CD4-positive, alpha-beta T cell treated with Interferon alpha-2 for 1 hour (primary cell): ENCODE data around the gene NREP.
A peak's percentile ranks its signal among the peaks of the same experiment; 100 is the strongest.
"Not testable (repeated sequence)": the region's sequence is repeated elsewhere in the genome, so short reads cannot be mapped to it uniquely, and the experiment has no call there.

ENCODE experiments used
- DNase-seq, 2 donors: peaks; one replicate each; pipeline ENCODE4 v3.0.0-alpha.2; 2020 to 2022

NREP gene

DNA sequence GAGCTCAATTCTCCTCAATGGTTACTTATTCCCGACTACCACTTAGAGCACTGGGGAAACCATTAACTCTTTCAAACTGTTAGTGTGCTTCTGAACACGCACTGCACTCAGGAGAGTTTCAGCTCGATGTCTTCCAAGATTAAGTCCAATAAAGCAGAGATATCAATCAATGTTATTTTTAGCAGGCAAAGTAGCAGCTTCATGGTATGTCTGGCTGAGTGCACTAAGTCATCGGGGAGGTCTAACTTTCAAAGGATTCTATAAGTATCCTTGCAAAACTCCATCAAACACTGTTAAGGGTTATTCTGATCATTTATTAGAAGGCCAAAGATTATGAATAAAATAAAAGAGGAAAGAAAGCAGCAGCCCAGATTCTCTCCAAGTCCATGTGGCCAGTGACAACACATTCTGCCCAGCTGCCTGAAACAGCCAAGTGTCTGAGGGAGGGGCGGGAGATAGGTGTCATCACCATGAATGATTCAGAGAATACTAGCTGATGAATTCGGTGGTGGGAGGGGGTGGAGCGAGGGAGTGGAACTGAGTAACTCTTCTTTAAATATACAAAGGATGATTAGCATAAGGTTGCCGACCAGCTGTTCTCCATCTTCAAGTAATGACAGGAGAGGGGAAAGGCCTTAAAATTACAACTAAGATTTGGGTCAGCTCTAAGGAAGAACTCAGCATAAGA, 21.3 kb downstream of the NREP start:
- DNase-seq, result no peak

DNA sequence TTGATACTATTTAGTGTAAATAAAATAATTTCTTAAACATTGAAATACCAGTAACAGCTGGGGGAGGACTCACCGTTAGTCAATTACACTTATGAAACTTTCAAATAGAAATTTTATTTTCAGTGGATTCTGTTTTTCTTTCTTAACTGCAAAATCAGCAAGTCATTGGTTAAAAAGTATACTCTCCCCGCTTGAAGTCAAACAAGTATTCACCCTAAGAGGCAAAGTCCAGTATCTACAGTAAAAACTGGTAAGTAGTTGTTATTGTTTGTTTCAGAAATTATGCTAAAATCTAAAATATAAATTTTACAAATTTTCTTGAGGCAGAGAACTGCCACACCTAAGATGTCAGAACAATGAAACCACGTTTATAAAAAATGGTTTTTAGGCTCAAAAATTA, 22.4 kb downstream of the NREP start:
- no peak for DNase-seq

DNA sequence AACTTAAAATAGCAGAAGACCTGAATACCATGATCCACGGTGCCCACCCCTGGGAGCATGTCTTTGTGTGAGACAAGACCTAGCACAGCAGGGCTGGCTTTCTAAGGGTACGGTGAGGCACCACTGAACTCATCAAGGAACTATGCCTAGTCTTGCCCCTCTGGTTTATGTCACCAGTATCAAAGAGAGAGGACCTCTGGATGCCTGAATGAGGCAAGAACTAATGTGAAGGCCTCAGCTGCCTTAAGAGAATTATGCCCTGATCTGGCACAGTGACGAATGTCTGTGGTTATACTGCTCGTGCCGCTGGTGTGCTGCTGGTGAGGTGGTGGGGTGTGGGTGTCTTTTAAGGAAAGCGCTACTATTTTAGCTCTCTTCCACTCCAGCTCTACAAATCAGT, 23.0 kb downstream of the NREP start:
- DNase-seq, result no peak

DNA sequence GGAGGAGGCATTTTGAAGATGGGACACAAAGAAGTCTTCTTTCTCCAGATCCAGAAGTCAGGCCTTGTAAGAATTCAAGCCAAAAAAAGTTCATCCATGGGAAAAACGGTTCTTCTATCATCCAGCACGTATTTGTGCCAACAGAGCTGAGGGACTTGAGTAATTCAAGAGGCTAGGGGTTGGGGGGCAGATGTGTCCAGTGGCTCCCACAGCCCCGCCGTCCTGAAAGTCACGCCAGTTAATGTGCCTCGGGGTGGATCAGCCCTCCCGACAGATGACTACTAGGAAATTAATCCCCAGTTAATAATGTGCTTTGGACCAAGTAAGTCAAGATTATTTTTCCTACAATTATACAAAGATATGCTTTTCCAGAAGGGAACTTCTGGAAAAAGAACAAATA, 23.4 kb downstream of the NREP start:
- no peak for DNase-seq

DNA sequence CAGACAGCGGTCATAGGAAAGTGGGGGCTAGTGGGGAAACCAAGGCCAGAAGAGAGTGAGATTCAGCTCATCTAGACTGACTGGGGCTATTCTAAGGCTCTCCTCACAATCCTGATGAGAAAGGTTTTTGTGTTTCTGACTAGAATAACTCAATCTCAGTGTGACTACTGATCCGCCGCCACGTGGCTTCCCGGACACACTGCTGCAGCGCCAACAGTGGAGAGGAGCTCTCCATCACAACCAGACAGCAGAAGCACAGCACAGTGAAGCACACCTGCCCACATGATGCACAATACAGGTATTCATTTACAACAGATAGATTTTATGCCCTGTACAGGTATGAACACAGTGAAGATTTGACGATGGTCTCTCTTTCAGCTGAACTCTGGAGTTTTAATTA, 25.4 kb downstream of the NREP start:
- DNase-seq, result no peak

DNA sequence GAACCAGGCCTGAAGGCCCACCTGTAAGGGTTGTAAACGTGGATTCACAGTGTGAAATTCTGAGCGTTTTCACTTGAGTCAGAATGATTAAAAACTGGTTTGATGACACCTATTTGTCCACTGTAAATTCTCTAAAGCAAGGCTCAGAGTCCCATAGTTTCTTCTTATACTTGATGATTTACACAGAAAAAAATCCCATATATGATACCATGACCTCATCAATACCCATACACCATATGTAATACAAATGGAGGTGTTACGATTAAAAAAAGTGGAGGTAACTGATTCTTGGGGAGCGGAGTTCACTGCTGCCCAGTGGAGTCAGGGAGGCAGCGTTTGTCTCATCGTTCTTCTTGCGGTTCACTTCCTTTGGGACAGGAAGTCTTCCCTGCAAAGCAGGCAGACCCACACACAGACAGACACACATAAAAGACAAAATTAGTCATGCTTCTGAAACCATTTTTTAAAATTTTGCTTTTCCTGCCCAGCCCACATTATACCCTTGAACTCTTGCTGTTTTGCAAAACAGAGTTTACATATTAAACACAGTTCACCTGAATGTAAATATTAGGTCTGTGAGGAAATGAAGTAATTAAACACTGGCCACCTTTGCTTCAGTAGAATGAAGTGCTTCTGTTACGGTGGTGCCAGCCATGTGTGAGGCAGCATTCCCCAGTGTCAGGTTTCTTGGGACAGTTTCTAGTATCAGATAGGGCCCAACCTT, 26.2 kb downstream of the NREP start:
- no peak for DNase-seq

DNA sequence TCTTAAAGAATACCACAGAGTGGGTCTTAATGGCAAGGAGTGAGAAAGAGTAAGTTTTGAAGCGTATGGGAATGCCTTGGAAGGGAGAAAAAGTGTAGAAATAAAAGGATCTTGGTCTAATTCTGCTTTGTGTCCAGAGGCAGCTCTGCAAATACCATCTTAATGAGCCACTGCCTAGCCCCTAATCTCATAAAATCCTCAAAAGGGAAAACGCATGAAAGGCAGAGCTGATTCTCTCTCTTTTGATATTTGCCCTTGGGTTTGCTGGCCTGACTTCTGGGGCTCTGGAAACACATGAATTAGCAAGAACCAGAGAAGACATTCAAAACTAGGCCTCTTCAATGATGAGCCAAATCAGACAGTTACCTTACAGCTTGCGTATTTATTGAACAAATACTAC, 28.1 kb downstream of the NREP start:
- DNase-seq, result no peak

DNA sequence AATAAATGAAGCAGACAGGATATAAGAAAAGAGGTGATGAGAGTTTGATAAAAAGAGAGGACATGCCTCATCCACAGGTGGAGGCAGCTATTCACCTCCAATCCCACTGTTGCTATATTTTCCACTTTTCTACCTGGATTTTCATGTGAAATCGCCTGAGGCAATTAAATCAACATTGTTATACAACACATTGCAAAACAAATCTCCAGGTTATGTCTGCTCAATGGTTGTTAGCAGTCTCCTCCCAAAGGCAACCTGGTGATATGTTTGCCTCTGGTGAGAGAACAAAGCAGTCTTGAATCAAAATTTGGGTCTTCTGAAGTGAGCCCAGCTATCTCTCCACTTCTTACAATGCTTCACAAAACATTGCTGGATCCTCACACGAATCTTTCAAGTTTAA, 30.0 kb downstream of the NREP start:
- no peak for DNase-seq

DNA sequence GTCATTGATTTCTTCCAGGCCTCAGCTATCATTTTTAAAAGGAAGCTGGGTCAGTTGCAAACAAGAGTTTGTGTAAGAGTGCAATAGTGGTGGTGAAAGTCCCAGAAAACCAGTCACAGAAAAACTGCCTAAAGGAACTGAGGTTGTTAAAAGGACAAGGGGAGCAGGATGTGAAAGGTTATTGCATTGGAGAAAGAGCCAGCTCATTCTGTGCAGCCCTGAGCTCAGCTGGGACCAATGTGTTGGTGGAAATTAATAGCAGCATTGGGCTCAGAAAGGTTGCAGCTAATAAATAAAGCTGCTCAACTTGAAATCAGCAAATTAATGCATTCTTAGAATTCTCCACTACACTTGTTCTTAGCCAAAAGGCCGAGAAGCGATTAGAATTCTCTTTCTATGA, 34.9 kb downstream of the NREP start:
- DNase-seq, result no peak

DNA sequence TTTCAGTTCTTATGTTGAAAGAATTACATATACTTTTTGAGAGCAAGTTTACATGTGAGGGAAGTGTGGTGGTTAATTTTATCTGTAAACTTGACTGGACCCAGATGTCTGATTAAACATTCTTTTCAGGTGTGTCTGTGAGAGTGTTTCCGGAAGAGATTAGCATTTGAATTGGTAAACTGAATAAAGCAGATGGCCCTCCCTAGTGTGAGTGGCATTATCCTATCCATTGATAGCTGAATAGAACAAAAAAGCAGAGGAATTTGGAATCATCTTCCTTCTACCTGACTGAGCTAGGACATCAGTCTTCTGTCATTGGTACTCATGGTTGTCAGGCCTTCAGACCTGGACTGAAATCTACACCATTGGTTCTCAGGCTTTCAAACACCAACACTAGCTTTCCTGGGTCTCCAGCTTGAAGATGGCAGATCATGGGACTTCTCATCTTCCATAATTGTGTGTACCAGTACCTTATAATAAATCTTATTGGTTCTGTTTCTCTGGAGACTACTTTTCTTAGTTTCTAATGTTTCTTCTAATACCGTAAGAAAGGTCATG, 36.6 kb downstream of the NREP start:
- DNase-seq, result no peak

DNA sequence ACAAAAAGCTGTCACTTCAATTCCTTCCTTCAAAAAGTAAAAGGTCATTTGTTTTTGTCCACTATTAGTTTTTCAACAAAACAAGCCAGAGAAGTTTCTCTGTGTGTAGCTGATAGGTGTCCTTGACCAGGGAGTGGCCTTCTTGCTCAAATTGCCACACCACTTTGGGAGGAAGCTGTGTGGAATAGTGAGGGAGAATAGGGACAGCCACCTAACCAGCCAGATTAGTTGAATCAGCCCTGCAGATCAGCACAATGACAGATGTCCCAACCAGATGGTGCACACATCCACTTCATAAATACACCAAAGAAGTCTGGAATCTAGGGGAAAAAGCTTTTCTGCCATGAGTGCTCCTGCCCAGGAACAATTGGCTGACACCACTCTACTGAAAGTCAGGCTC, 37.2 kb downstream of the NREP start:
- DNase-seq, result no peak

DNA sequence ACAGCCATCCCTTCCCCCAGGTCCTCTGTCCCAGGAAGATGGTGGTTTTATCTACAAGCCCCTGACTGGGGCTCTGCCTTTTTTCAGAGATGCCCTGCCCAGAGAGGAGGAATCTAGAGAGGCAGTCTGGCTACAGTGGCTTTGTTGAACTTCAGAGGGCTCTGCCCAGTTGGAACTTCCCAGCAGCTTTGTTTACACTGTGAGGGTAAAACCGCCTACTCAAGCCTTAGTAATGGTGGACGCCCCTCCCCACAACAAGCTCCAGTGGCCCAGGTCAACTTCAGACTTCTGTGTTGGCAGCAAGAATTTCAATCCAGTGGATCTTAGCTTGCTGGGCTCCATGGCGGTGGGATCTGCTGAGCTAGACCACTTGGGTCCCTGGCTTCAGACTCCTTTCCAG, 40.2 kb downstream of the NREP start:
- DNase-seq, result not testable (repeated sequence)

DNA sequence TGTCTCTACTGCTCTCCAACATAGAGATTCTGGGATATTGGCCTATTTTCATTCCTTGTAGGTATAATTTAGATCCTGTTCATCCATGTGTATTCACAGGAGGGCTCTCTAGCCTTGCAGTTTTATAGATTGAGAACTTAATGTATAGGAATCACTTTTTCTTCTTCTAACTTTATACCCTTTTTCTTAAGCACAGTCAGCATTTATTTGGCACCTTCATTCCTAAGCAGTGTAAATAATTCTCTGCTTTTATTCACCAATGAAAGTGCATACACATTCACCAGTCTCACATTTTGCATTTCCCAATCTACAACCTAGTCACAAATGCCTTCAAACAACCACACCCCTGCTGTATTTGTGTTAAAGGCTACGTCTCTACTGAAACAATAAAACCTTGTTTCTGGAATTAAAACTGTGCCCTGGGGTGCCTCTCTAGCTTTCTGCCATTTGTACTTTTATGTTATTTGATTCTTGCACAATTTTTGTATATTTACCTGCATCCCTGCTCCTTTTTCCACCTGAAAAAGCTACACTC, 49.3 kb downstream of the NREP start:
- DNase-seq, result no peak

DNA sequence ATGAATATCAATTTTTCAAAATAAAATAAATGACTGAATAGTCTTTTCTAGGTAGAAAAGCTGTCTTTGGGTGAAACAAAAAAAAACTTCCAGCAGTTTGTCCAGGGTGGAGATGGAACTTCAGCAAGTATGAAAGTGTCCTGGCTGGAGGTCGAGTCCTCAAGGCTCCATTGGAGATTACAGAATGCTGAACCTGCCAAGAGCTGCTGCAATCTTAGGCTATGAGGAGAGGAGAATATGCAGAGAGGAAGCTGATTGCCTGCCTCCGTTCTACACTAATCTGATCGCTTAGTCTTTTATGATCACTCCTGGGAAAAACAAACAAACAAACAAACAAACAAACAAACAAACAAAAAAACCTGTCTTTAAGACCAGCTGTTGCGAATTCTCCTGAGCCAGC, 50.6 kb downstream of the NREP start:
- no peak for DNase-seq

DNA sequence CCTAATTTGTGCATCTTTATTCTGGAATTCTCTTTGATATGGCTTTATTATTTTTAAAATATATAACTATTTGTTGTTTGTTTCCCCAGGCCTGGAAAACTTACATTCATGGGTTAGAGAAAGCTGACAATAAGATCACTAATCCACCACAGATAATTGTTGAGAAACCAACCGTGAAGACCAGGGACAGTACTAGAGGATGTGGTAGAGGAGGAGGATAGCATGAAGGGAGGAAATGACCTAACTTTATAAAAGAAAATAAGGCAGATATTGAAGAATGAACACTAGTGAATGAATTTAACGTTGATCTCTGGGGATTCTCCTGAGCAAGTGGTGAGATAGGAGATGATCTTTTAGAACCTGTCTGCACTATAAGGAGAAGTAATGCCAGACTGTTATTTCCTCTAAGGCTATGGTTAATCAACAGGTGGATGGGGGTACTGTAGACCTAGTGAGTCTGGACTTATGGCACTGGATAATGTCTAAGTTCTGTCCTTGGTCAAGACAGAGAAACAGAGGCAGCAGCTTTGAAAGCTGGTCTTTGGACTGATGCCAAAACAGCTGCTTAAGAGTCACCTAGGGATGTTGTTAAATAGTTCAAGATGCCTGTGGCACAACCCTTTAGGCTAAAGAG, 52.4 kb downstream of the NREP start:
- DNase-seq, result no peak

DNA sequence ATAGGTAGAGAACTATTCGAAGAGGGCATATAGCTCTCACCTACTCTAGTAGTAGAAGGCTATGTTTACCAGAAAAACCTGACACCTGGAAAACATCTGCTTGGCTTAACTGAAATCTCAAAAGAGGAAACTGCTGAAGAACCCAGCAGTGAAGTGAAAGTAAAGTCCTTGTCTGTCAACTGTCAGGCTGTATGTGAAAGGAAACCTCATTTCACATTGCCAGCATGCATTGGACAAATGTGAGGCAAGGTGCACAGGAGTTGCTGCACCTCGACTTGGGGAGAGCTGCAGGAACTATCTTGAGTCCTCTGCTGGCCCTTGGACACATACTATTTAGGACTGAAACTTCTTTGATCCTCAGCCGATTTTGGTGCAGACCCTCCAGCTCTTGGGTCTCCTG, 53.3 kb downstream of the NREP start:
- peak in 1 of 2 donors; percentile 9 for DNase-seq

DNA sequence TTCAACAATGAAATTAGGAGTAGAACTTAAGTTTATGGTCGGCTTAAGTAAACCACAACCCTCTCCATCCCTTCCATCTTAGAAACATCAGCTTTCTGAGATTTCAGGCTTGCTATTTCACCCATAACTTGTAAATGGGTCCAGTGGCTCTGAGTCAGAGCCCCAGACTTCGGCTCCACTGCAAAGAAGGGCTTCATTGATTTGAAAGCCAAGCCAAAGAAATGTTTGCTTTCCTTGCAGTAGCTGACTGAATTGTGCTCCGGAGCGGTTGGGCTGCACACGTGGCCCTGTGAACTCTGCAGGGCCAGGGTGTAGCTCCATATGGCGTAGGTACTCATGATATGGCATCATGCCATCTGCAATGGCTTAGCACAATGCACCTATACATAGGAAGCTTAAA, 57.0 kb downstream of the NREP start:
- no peak for DNase-seq

DNA sequence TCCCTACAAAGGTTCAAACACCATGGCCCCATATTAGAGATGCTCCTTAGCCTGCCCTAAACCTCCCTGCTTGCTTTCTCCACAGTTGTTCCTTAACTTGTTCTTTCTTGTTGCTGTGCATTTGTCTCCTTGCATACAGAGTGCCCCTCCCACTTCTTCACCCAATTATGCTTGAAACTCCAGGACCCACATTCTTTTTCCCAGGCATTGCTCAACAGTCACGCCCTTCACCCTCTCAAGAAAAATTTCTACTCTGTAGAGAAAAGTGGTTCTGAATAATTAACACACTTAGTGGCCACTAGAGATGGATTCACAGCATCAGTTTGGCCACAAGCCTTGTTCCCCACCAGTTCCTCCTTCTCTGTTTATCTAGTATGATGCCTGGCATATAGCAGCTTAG, 57.7 kb downstream of the NREP start:
- DNase-seq, result no peak

DNA sequence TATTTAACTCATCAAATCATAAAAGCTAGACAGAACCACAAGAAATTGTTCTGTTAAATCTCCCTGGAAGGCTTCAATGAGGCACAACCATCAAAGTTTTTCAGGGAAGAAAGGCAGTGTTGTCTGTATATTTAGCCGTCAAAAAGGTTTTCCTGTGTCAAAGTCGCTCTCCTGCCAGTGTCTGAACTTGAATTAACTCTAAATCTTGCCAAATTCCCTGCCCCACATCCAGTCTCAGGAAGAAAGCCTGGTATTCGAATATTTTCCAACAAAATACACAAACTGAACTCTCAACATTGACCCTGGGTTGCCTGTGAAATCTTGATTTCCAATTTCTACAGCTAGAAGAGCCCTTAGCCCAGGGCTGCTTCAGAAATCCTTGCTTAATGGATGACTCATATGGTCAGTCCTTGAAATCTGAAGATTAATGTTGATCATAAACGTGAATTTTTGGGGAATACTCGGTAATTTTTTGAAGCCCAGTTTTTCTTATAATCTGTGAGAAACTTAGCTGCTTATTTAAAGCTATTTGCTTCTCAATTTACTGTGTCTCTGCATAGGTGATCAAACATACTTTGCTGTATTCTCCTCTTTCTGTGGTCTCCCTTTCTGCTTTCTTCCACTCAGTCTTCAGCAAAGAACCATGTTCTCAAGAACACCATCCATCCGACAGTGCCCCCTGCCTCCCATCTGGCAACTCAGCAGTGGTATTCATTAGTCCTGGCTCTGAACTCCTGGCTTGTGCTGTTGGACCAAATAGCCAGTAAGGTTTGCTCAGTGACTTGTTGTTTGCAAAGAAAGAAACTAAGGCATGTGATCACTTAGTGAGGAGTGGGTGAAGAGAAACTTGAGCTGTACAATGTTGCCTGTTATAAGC, 58.9 kb downstream of the NREP start:
- no peak for DNase-seq

DNA sequence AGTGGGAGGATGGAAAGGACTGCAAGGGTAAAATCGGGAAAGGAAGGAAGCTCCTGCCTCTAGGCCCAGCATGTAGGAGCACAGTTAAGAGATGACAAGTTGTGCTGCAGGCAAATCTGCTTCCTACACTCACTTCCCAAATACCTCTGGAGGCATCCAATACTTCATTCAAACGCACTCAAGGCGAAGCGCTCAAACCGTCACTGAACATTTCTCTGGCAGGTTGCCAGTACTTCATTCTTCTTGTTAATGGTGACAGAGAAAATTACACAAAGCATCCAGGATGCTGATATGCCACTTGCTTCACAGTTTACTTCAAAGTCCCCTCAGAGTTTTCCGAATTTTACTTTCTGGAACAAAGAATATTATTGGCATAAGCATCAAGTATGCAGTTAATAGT, 59.8 kb downstream of the NREP start:
- no peak for DNase-seq

DNA sequence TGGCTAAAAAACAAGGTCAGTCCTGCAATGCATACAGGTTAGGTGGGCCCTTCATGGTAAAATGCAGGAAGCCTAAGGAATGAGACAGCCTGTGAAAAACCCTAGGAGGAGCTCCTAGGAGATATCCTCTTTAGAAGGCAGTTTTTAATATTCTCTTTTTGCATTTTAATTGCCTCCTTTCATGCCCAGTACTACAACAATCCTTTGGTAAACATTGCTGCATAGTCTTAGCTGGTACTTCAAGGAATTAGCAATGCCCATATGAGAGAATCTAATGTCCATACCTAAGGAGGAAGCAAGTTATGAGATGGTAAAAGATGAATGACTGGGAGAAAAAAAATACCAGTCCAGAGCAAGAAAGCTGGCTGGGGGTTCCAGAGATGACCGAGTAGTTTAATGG, 61.0 kb downstream of the NREP start:
- DNase-seq, result no peak

DNA sequence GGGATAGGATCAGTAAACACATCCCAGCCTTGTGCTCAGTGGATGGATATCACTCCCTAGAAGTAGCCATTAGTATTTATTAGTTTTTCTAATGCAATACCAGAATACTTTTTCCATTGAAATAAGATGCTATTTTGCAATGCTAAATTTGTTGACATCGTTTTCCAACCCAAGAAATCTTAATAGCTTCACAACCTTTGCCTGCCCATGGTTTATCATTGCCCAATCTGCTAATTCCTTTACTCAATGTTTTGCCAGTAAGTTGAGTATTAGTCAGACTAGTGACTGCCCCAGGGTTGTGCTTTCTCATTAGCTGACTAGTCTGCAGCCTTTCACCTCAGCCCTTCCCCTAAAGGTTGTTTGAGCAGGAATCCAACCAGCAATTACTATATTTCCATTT, 62.9 kb downstream of the NREP start:
- no peak for DNase-seq

DNA sequence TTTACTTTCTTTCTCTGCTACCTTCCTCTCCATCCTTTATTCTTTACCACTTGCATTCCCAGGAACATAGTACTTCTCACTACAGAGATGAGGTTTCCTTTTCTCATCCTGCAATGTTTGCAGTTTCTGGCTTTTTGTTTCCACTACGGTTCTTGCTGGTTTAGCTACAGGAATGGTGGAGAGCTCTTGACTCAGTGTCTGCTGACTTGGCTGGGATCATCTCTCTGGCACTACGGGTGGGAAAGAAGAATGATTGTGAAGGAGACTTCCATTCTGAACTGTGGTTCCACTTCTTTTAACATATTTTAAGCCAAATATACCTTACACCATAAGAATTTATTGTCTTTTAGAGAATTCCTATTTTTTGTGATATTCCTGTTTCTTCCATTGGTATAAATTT, 65.1 kb downstream of the NREP start:
- no peak for DNase-seq
